ENCODE results near the gene ZNF229. TPM values are rescaled to one million over a fixed set of nuclear protein-coding genes. Genes with fewer than 3 reads are reported as not detected.

ZNF229 gene
- total RNA-seq, 1 donor from 2014 or later = 6.7 TPM

Other genes with a start within 250 kb of the ZNF229 start
- 11.5 TPM for gene ZNF227, start 235.9 kb downstream of the ZNF229 start, total RNA-seq
- 6.5 TPM for gene ZNF233, start 188.6 kb downstream of the ZNF229 start, total RNA-seq
- 4.5 TPM for gene ZNF235, start 143.4 kb downstream of the ZNF229 start, total RNA-seq
- gene ZNF112, start 91.8 kb downstream of the ZNF229 start, total RNA-seq = 5.4 TPM
- gene ZNF285, start 46.9 kb downstream of the ZNF229 start, total RNA-seq = 5.5 TPM
- gene ZNF180, start 52.0 kb upstream of the ZNF229 start, total RNA-seq = 3.6 TPM
- gene CEACAM20, start 81.2 kb upstream of the ZNF229 start, total RNA-seq = not detected
- not detected for gene IGSF23, start 165.1 kb upstream of the ZNF229 start, total RNA-seq
- 40.7 TPM for gene PVR, start 195.4 kb upstream of the ZNF229 start, total RNA-seq
- gene CEACAM19, start 223.0 kb upstream of the ZNF229 start, total RNA-seq = 4.2 TPM